Mesendoderm (in vitro differentiated cells): ENCODE data around the gene TRIM9.

Source experiments
- DNase-seq: peaks from one replicate; pipeline ENCODE4 v3.0.0; 2013
- H2AK5ac ChIP-seq: 2 replicates; pipeline ENCODE4 v1.6.1; 2013; ENCODE audit warnings: low read length, inconsistent platforms
- H2BK120ac ChIP-seq: 2 replicates; pipeline ENCODE4 v1.6.1; 2013; ENCODE audit warnings: low read depth, mild to moderate bottlenecking, low read length, moderate library complexity, mixed read lengths
- H2BK15ac ChIP-seq: replicated peaks from 2 replicates; pipeline ENCODE4 v1.6.1; 2013; ENCODE audit warnings: low read depth, mild to moderate bottlenecking, moderate library complexity
- H2BK5ac ChIP-seq: 2 replicates; pipeline ENCODE4 v1.6.1; 2013; ENCODE audit warnings: low read length, inconsistent platforms
- H3K18ac ChIP-seq: 2 replicates; pipeline ENCODE4 v1.6.1; 2013; ENCODE audit warnings: mild to moderate bottlenecking, low read length, mixed read lengths
- H3K23ac ChIP-seq: one replicate; pipeline ENCODE4 v1.6.1; 2013; ENCODE audit warnings: low read length
- H3K27ac ChIP-seq: 2 replicates; pipeline ENCODE4 v1.5.1; 2013; ENCODE audit warnings: low read depth, mild to moderate bottlenecking, inconsistent platforms, low read length, moderate library complexity
- H3K27me3 ChIP-seq: 2 replicates; pipeline ENCODE4 v1.6.1; 2013; ENCODE audit warnings: low read length, control low read depth, mild to moderate bottlenecking, inconsistent platforms; ENCODE audit not compliant: insufficient read depth, poor library complexity
- H3K36me3 ChIP-seq: 2 replicates; pipeline ENCODE4 v1.6.1; 2013; ENCODE audit warnings: low read length, inconsistent platforms; ENCODE audit not compliant: control insufficient read depth, insufficient read depth
- H3K4ac ChIP-seq: one replicate; pipeline ENCODE4 v1.6.1; 2013; ENCODE audit warnings: low read depth, mild to moderate bottlenecking, low read length, moderate library complexity
- H3K4me1 ChIP-seq: 2 replicates; pipeline ENCODE4 v1.6.1; 2013; ENCODE audit warnings: low read depth, low read length, inconsistent platforms; ENCODE audit not compliant: control insufficient read depth
- H3K4me2 ChIP-seq: 2 replicates; pipeline ENCODE4 v1.6.1; 2013; ENCODE audit warnings: low read length
- H3K4me3 ChIP-seq: 2 replicates; pipeline ENCODE4 v1.5.1; 2013; ENCODE audit warnings: mild to moderate bottlenecking, low read length
- H3K56ac ChIP-seq: one replicate; pipeline ENCODE4 v1.6.1; 2013; ENCODE audit warnings: low read length
- H3K79me1 ChIP-seq: 2 replicates; pipeline ENCODE4 v1.6.1; 2013; ENCODE audit warnings: low read length, inconsistent platforms
- H3K79me2 ChIP-seq: 2 replicates; pipeline ENCODE4 v1.6.1; 2013; ENCODE audit warnings: mild to moderate bottlenecking, low read length; ENCODE audit not compliant: control insufficient read depth, insufficient read depth
- H3K9ac ChIP-seq: 2 replicates; pipeline ENCODE4 v1.6.1; 2013; ENCODE audit warnings: low read length, inconsistent platforms
- H4K5ac ChIP-seq: one replicate; pipeline ENCODE4 v1.6.1; 2013; ENCODE audit warnings: low read length
- H4K8ac ChIP-seq: one replicate; pipeline ENCODE4 v1.6.1; 2013; ENCODE audit warnings: low read depth, mild to moderate bottlenecking, control low read depth, low read length, moderate library complexity
- WGBS: extraction: QIAGEN DNeasy Blood & Tissue Kit; methylation state at CpG from one replicate; pipeline ENCODE4 v1.1.7; 2013; ENCODE audit warnings: low lambda C conversion rate, missing lambda C conversion rate; ENCODE audit not compliant: insufficient coverage; ENCODE audit errors: extremely low coverage; 5-methylcytosine and 5-hydroxymethylcytosine counted together

TRIM9 gene

DNA sequence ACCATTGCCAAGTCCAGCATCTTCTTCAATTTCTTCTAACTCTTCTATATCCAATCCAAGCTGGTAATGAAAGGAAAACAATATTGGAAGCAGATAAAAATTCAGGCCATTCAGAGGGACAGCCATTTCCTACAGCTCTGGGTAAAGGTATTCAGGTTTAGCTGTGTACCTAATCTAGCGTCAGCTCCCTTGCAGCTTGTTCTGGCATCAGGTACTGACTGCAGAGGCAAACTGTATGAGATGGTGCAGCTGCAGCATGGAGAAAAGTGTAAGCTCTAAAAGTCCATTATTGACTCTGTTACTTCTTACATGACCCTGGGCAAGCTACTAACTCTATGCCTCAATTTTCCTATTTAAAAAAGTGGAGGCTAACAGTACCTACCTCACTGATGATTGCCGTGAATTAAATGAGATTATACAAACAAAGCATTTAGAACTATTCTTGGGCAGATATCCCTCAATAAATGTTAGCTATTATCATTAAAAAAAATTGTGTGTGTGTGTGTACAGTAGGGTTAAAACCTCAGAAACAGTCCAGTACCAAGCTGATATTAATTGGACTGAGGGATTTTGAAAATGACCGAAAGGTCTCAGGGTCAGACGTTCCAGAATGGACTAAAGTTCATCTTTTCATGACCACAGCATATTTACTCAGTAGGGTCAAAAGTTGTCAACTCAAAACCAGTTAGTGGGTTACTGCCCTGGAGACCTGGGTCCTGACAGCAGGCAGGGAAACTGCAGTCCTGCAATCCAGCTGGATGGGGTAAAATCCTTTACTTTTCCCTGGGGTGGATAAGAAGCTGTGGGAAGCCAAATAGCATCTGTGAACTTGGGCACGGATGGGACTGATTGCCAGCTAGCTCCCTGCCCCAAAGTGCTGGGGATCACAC, 159.5 kb downstream of the TRIM9 start:
- Histone ChIP-seq H3K23ac (no peak overlapping the region), H3K79me2 (no peaks in the 10 kb centered on the region), H3K27me3 (no peaks in the 10 kb centered on the region), H2BK15ac (no peak overlapping the region), H3K79me1 (no peaks in the 10 kb centered on the region), H3K9ac (no peak overlapping the region), H3K4ac (no peak overlapping the region), H3K27ac (no peak overlapping the region), H2AK5ac (no peak overlapping the region), H2BK120ac (no peak overlapping the region), H3K56ac (no peak overlapping the region), H4K8ac (no peak overlapping the region), H4K5ac (no peak overlapping the region), H3K36me3 (peaks cover 1% of the 10 kb centered on the region), H3K4me1 (no peaks in the 10 kb centered on the region), H3K4me2 (no peak overlapping the region), H3K4me3 (no peak overlapping the region), H3K18ac (no peak overlapping the region), H2BK5ac (no peak overlapping the region)
- no peak for DNase-seq
- WGBS = no CpG with 5 or more reads among the region's 5 CpGs

DNA sequence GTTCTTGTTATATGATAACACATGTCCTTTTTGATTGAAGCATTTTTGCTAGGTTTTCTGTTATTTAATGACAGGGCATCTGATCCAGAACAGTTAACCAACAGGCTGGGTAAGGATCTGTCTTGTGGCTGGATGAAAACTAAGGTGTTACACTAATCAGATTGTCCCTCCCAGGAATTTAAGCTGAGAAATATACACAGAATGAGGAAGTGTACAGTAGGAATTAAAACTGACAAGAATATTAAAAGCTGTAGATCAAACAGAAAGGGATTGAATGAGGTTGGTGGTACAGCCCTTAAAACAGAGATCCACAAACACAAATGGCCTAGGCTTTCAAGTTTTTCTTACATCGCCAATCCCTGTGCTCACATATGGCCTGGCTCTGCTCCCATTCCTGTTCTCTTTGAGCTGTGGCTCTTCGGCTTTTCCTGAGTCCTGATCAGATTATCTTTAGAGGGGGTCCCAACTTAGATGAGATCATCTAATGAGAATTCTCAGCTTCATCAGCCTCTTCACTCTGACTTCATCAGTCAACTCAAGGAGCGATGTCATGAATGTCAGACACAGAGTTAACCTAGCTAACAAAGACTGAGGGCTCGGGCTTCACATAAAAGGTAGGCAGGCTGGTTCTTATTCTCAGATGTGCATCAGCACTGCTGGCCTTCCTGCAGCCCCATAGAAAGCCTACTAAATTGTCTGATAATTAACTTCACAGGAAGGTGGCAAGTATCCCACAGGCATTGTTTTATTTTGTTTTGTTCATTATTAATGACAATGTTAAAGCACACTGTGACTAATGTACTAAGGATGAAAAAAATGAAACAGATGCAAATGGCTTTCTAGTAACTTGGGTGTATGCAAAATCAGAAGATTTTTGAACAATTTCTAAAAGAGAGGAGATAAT, 162.1 kb downstream of the TRIM9 start:
- H3K27ac ChIP-seq = no peak overlapping the region
- no CpG with 5 or more reads among the region's 4 CpGs for WGBS
- DNase-seq = peak; percentile 76

DNA sequence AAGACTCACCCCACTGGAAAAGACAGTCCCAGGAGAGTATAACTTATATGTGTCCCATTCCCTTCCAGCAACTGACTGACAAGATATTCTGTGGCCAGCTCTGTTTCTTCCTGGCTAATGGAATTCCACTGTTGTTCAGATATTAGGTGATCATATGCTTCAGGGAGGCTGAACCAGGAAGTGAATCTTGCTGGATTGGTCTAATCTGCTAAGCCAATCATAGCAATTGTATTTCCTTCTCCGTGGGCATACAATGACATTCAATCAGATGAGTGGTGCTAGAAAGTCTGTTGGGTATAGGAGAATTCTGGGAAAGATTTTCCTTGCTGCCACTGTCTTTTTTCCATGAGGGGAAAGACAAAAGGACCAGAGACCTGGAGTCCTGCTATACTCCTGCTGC, 162.7 kb downstream of the TRIM9 start:
- Histone ChIP-seq H3K79me1 (no peaks in the 10 kb centered on the region), H2AK5ac (no peak overlapping the region), H4K8ac (no peak overlapping the region), H4K5ac (no peak overlapping the region), H2BK120ac (no peak overlapping the region), H3K4me1 (no peaks in the 10 kb centered on the region), H3K4me3 (no peak overlapping the region), H3K9ac (no peak overlapping the region), H3K56ac (no peak overlapping the region), H3K4ac (no peak overlapping the region), H2BK15ac (no peak overlapping the region), H2BK5ac (no peak overlapping the region), H3K36me3 (peaks cover 1% of the 10 kb centered on the region), H3K79me2 (no peaks in the 10 kb centered on the region), H3K27me3 (no peaks in the 10 kb centered on the region), H3K23ac (no peak overlapping the region), H3K18ac (no peak overlapping the region), H3K4me2 (no peak overlapping the region), H3K27ac (no peak overlapping the region)
- no peak for DNase-seq
- no CpG with 5 or more reads among the region's 1 CpG for WGBS

More for the DNA sequence above, 162.1 kb downstream of the TRIM9 start:
- Histone ChIP-seq H2AK5ac (no peak overlapping the region), H3K23ac (no peak overlapping the region), H2BK15ac (no peak overlapping the region), H3K79me2 (no peaks in the 10 kb centered on the region), H3K18ac (peak overlapping the region; percentile 75), H2BK5ac (no peak overlapping the region), H3K4me1 (no peaks in the 10 kb centered on the region), H4K5ac (no peak overlapping the region), H3K9ac (no peak overlapping the region), H3K4me3 (no peak overlapping the region), H2BK120ac (peak overlapping the region; percentile 38), H3K4ac (no peak overlapping the region), H3K27me3 (no peaks in the 10 kb centered on the region), H3K36me3 (peaks cover 1% of the 10 kb centered on the region), H3K56ac (no peak overlapping the region), H3K4me2 (no peak overlapping the region), H3K79me1 (no peaks in the 10 kb centered on the region), H4K8ac (no peak overlapping the region)

DNA sequence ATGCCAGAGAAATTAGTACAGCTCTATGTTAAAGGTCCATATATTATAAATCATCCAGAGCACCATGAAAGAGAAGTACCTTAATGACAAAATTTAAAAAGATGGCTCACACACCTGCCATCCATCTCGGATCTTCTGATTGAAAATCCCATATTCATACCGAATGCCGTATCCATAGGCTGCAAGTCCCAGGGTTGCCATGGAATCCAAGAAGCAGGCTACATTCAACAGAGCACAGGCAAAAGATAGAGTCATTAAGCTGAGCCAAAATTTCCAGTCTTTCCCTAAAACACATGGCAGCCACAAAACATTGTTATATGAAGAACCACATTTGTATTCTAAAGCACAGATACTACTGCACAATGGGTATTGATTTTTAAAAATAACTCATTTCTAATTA, 163.3 kb downstream of the TRIM9 start:
- Histone ChIP-seq H2AK5ac (no peak overlapping the region), H3K4ac (no peak overlapping the region), H3K36me3 (peaks cover 1% of the 10 kb centered on the region), H3K4me3 (no peak overlapping the region), H2BK5ac (no peak overlapping the region), H2BK15ac (no peak overlapping the region), H3K79me2 (no peaks in the 10 kb centered on the region), H3K9ac (no peak overlapping the region), H3K18ac (no peak overlapping the region), H3K4me1 (no peaks in the 10 kb centered on the region), H3K27ac (no peak overlapping the region), H4K8ac (no peak overlapping the region), H3K27me3 (no peaks in the 10 kb centered on the region), H3K79me1 (no peaks in the 10 kb centered on the region), H3K56ac (no peak overlapping the region), H3K23ac (no peak overlapping the region), H2BK120ac (no peak overlapping the region), H4K5ac (no peak overlapping the region), H3K4me2 (no peak overlapping the region)
- DNase-seq = no peak
- WGBS = no CpG with 5 or more reads among the region's 3 CpGs

DNA sequence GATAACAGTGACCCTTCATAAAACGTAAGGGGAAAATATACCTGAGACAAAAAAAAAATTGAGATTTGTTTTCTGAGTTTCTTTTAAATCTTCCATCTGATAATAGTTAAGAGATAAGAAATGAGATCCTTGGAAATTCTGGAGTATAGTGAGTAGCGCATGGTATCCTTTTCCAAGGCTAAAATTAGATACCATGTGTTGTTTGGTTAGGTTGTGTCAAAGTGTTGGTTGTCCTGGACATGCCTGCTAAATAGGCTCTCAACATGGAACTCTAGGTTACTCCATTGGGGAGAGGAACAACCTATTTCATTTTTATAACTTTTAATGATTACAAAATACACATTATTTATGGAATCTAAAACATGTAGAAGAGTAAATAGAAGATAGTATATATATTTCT, 165.4 kb downstream of the TRIM9 start:
- DNase-seq = no peak
- Histone ChIP-seq H2AK5ac (no peak overlapping the region), H3K79me1 (no peaks in the 10 kb centered on the region), H4K8ac (no peak overlapping the region), H3K79me2 (no peaks in the 10 kb centered on the region), H2BK5ac (no peak overlapping the region), H3K4me2 (no peak overlapping the region), H3K18ac (no peak overlapping the region), H2BK15ac (no peak overlapping the region), H3K4ac (no peak overlapping the region), H3K4me3 (no peak overlapping the region), H3K27me3 (no peaks in the 10 kb centered on the region), H3K27ac (no peak overlapping the region), H2BK120ac (no peak overlapping the region), H4K5ac (no peak overlapping the region), H3K4me1 (no peaks in the 10 kb centered on the region), H3K9ac (no peak overlapping the region), H3K23ac (no peak overlapping the region), H3K56ac (no peak overlapping the region), H3K36me3 (peaks cover 1% of the 10 kb centered on the region)
- no CpG with 5 or more reads among the region's 2 CpGs for WGBS
